ENCODE results near the gene DYNLRB1. TPM values are rescaled to one million over a fixed set of nuclear protein-coding genes. Genes with fewer than 3 reads are reported as not detected.

The DYNLRB1 gene
- total and polyA plus RNA-seq, 2 of the 13 experiments (the other 11 are each of a cell fraction or from before 2014, with no cell fraction given), result 140 to 244 TPM

GRCh38 chr20:34522969-34523871 lies 7.0 kb downstream of the DYNLRB1 start:
- no peak overlapping the region for H3K9ac ChIP-seq (ENCODE audit: insufficient read depth, low read depth, low read length)
- WGBS (ENCODE audit: low lambda C conversion rate), result 50% methylated on average over 17 of the region's 17 CpGs
- ATAC-seq (peak; percentile 83), FAIRE-seq (peak; percentile 89), DNase-seq (ENCODE audit: low spot score) (peak; percentile 83)
- ChIA-PET POLR2A (interaction anchor here (0.9 to 1.9 kb wide), 8 partner anchors 11 to 268 kb away, joined by 3 to 13 read pairs (median 6); partner anchors contain the start of genes AHCY and ITCH), CTCF (ENCODE audit: low intra/inter-chr PET ratio, low total read pairs) (interaction anchor here (0.7 to 2.0 kb wide), 3 partner anchors 47 to 333 kb away, joined by 4 to 23 read pairs (median 7); no protein-coding TSS in a partner anchor)
- peak overlapping the region; percentile 19 for H3K27ac ChIP-seq (ENCODE audit: extremely low read length, insufficient read depth, low read length)
- peaks cover 67% of the 10 kb centered on the region for H3K4me1 ChIP-seq (ENCODE audit: insufficient read depth, low read length)
- no TSS peak for BruUV-seq (replicated peaks)
- in situ Hi-C loops (cut with HindIII; ENCODE audit: extremely low pct_ligation_motif_present, low pct_unique_long_range_greater_than_20kb), result no loop called here
- H3K27me3 ChIP-seq (ENCODE audit: control insufficient read depth in 1 of 2, insufficient read depth in 2 of 2, low read length in 2 of 2), result no peaks in the 10 kb centered on the region
- intact Hi-C loops (cut with micrococcal nuclease; ENCODE audit: unreplicated experiment), result loop anchor here (1.0 kb wide), 2 partner anchors 211 to 333 kb away; no protein-coding TSS in a partner anchor
- no peak overlapping the region for H3K4me3 ChIP-seq (replicated peaks in 1 of 3; ENCODE audit: insufficient read depth in 1 of 3, low read depth in 2 of 3, low read length in 3 of 3)
- peak overlapping the region; percentile 26 for H3K4me2 ChIP-seq (ENCODE audit: low read depth, low read length)
- H3K79me2 ChIP-seq (ENCODE audit: insufficient read depth, low read length), result peaks cover 78% of the 10 kb centered on the region
- no peak overlapping the region for H2AFZ ChIP-seq (ENCODE audit: low read length)
- peaks cover 42% of the 10 kb centered on the region for H4K20me1 ChIP-seq (ENCODE audit: insufficient read depth, low read length)
- no peaks in the 10 kb centered on the region for H3K9me3 ChIP-seq (ENCODE audit: low read length)
- peaks cover 12 to 31% of the 10 kb centered on the region in 2 experiments for H3K36me3 ChIP-seq (replicated peaks in 1 of 2; ENCODE audit: control insufficient read depth in 1 of 2, insufficient read depth in 2 of 2, low read length in 2 of 2)
- no peak for TF ChIP-seq KLF13 (CRISPR knock-in tag; IDR thresholded peaks at IDR 0.05)
- no peak for TF ChIP-seq MLXIP (CRISPR knock-in tag; IDR thresholded peaks at IDR 0.05; ENCODE audit: borderline replicate concordance)
- no peak for TF ChIP-seq FOXM1 (CRISPR knock-in tag; IDR thresholded peaks at IDR 0.05)
- no peak for TF ChIP-seq LCORL (IDR thresholded peaks at IDR 0.05)
- TF ChIP-seq LCORL (CRISPR knock-in tag; IDR thresholded peaks at IDR 0.05), result 0 out of 2 replicates have a peak, but pooled peaks have one; percentile 41
- TF ChIP-seq ZNF576 (CRISPR knock-in tag; IDR thresholded peaks at IDR 0.05), result peak; percentile 39
- no peak for TF ChIP-seq ZSCAN29 (CRISPR knock-in tag; conservative IDR thresholded peaks at IDR 0.05)
- no peak for TF ChIP-seq ZNF234 (CRISPR knock-in tag; conservative IDR thresholded peaks at IDR 0.05)
- peak; percentile 87 for TF ChIP-seq MXI1 (IDR thresholded peaks at IDR 0.05; ENCODE audit: borderline replicate concordance, low read depth, low read length)
- no peak for TF ChIP-seq SRY (CRISPR knock-in tag; IDR thresholded peaks at IDR 0.05)
- TF ChIP-seq ZNF44 (CRISPR knock-in tag; IDR thresholded peaks at IDR 0.05), result no peak
- no peak for TF ChIP-seq SIX1 (CRISPR knock-in tag; IDR thresholded peaks at IDR 0.05; ENCODE audit: borderline replicate concordance)
- no peak for TF ChIP-seq PHF20 (CRISPR knock-in tag; IDR thresholded peaks at IDR 0.05)
- TF ChIP-seq ZNF570 (CRISPR knock-in tag; IDR thresholded peaks at IDR 0.05; ENCODE audit: borderline replicate concordance), result no peak
- TF ChIP-seq CREB1 (IDR thresholded peaks at IDR 0.05), result no peak
- TF ChIP-seq CREB1 (CRISPR knock-in tag; IDR thresholded peaks at IDR 0.05), result no peak
- TF ChIP-seq ZNF264 (CRISPR knock-in tag; IDR thresholded peaks at IDR 0.05), result no peak
- no peak for TF ChIP-seq JUNB (CRISPR knock-in tag; IDR thresholded peaks at IDR 0.05; ENCODE audit: borderline replicate concordance)
- TF ChIP-seq CREB3 (CRISPR knock-in tag; IDR thresholded peaks at IDR 0.05), result no peak
- TF ChIP-seq SNAPC5 (CRISPR knock-in tag; IDR thresholded peaks at IDR 0.05; ENCODE audit: borderline replicate concordance), result no peak
- no peak for TF ChIP-seq SRF (IDR thresholded peaks at IDR 0.05; ENCODE audit: low read depth, low read length)
- no peak; the same call in 1 of the 2 replicates for TF ChIP-seq JUND (CRISPR knock-in tag; IDR thresholded peaks at IDR 0.05)

All from HepG2 (cell line).